ENCODE results near the gene SENP2. TPM values are rescaled to one million over a fixed set of nuclear protein-coding genes. Genes with fewer than 3 reads are reported as not detected.
"Not testable (repeated sequence)": the region's sequence is repeated elsewhere in the genome, so short reads cannot be mapped to it uniquely, and the experiment has no call there.

SENP2 gene
- total RNA-seq, 8 experiments from 2014 or later = 22.5 to 45.7 (median 29.8) TPM

DNA sequence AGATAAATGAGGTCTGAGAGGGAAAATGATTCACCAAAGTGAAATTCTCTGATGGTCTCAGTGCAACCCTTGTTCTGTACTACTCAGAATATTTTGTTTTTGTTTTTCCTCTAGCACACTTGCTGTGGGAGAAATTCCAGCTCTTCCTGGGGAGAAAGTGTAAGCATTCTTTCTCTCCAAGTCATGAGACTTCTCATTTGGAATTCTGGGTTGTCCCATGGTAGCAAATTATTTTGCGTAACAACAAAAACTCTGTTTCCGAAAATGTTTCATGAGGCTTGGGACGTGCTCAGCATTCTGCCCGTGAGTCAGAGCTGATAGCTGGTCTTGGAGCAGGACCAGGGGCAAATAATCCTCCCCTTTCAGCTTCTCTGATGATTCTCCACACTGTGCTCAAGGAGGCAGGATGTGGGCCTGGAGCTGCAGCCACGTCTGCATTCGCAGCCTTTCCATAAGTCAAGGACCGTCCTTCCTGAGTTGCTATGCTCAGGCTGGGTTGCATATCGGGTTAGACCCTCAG, 70.3 kb downstream of the SENP2 start:
- 19 to 100% (median 91%) methylated on average over 1 to 8 of the region's 8 CpGs; no CpG with 5 or more reads in 1 of the 10 experiments for WGBS, 10 experiments
- in situ Hi-C loops (cut with MboI; ENCODE audit: low pct_unique_long_range_greater_than_20kb in 2 of 9, low sequenced_read_pairs in 9 of 9, unreplicated experiment in 9 of 9) = loop anchor here in 3 of 9 experiments (25.0 kb wide), 1 partner anchor 256 kb away; no protein-coding TSS in a partner anchor
- no peak overlapping the region for H3K27ac ChIP-seq
- no peaks in the 10 kb centered on the region for H3K4me1 ChIP-seq (replicated peaks in 1 of 2)
- H3K4me3 ChIP-seq = no peak overlapping the region
- peak in 2 of 8 experiments; percentile 50 to 52 for ATAC-seq (replicated peaks in 6 of 8)

DNA sequence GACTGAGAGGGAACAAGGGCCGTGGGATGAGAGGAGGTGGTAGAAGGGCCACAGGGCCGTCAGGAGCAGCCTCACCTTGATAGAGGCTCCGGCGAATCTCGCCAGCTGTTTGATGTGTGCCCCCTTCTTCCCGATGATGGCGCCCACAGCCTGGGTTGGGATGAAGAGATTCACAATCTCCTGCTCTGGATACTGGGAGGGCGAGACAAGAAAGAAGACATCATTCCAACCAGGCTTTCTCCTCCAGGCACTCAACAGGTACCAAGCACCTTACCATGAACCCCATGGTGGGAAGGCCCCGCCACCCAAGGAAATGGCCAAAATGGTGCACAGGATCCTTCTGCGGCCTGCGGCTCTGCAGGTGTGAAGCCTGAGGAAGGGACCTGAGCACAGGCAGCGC, 71.1 kb downstream of the SENP2 start:
- no peaks in the 10 kb centered on the region for H3K4me1 ChIP-seq (replicated peaks in 1 of 2)
- in situ Hi-C loops (cut with MboI; ENCODE audit: low pct_unique_long_range_greater_than_20kb in 2 of 9, low sequenced_read_pairs in 9 of 9, unreplicated experiment in 9 of 9) = loop anchor here in 3 of 9 experiments (25.0 kb wide), 1 partner anchor 255 kb away; no protein-coding TSS in a partner anchor
- no peak overlapping the region for H3K4me3 ChIP-seq
- no peak overlapping the region for H3K27ac ChIP-seq
- WGBS, 10 experiments = 71 to 100% (median 100%) methylated on average over 1 to 5 of the region's 12 CpGs
- ATAC-seq (replicated peaks in 6 of 8) = no peak

DNA sequence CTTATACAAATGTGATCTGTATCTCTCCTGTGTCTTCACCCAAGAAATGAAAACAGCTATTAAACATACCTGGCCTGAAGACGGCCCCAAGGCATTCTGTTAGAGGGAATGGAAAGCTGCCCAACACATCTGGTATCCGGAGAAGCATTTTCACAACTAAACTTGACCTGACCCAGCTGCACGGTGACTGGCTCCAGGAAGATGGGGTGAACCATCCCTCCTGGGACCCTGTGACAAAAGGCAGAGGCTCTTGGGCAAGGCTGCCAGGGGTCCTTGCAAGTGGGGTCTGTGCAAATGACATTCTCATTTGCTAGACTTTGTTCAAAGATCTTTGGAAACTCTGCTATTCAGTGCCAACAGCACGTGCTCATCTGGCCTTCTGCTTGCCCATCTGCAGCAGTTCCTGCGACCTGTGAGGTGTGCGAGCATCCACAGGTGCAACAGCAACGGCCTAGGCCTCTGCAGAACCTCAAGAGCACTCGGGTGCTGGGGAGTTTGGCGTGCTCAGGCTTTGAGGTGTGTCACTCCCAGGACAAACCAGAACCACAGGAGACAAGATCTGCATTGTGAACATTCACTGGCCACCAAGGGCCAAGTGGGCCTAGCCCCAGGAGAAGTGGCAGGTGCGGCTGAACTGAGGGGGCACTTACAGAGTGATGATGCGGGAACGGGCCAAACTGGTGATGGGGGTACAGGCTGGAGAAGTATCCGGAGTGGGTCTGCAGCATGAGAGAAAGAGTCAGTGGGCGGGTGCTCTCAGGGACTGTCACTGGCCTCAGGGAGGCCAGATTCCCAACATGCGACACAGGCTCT, 71.8 kb downstream of the SENP2 start:
- Histone ChIP-seq H3K4me1 (replicated peaks in 1 of 2) (no peaks in the 10 kb centered on the region), H3K4me3 (no peak overlapping the region), H3K27ac (no peak overlapping the region)
- in situ Hi-C loops (cut with MboI; ENCODE audit: low pct_unique_long_range_greater_than_20kb in 2 of 9, low sequenced_read_pairs in 9 of 9, unreplicated experiment in 9 of 9) = loop anchor here in 3 of 9 experiments (25.0 kb wide), 1 partner anchor 254 kb away; no protein-coding TSS in a partner anchor
- 60 to 100% (median 100%) methylated on average over 1 to 8 of the region's 15 CpGs; no CpG with 5 or more reads in 3 of the 10 experiments for WGBS, 10 experiments
- ATAC-seq (replicated peaks in 6 of 8) = no peak

DNA sequence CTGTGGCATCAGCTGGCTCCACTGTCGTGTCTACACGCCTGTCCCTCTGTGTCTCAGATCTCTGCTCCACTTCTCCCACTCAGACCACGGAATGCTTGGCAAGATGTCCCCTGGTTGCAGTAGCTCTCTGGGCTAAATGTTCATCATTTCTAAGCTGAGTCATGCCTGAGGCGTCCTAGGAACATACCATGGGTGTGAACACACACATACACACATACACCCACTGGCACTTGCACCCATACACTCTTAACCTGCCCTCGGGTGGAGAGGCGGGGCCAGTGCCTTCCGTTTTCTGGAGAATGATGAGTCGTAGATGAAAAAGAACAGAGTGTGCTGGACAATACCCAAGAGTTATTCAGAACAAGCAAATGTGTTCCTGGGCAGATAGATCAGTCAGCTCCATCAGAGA, 72.4 kb downstream of the SENP2 start:
- Histone ChIP-seq H3K4me3 (no peak overlapping the region), H3K4me1 (replicated peaks in 1 of 2) (no peaks in the 10 kb centered on the region), H3K27ac (no peak overlapping the region)
- in situ Hi-C loops (cut with MboI; ENCODE audit: low pct_unique_long_range_greater_than_20kb in 2 of 9, low sequenced_read_pairs in 9 of 9, unreplicated experiment in 9 of 9) = loop anchor here in 3 of 9 experiments (25.0 kb wide), 1 partner anchor 254 kb away; no protein-coding TSS in a partner anchor
- 0 to 100% (median 62%) methylated on average over 1 to 5 of the region's 8 CpGs; no CpG with 5 or more reads in 2 of the 10 experiments for WGBS, 10 experiments
- ATAC-seq (replicated peaks in 6 of 8) = peak; percentile 62 to 76 (median 71)

DNA sequence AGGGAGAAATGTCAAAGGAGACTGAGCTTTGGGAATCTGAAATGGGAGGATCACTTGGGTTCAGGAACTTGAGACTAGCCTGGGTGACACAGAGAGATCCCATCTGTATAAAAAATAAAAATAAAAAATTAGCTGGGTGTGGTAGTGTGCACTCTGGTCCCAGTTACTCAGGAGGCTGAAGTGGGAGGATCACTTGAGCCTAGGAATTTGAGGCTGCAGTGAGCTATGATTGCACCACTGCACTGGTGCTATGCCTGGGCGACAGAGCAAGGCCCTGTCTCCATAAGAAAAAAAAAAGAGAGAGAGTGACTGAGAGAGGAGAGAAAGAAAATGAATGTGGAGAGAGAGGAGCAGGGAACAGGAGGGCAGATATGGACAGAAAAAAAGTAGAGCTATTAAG, 72.8 kb downstream of the SENP2 start:
- in situ Hi-C loops (cut with MboI; ENCODE audit: low pct_unique_long_range_greater_than_20kb in 2 of 9, low sequenced_read_pairs in 9 of 9, unreplicated experiment in 9 of 9) = loop anchor here in 3 of 9 experiments (25.0 kb wide), 1 partner anchor 253 kb away; no protein-coding TSS in a partner anchor
- WGBS, 10 experiments = 20 to 100% (median 67%) methylated on average over 1 of the region's 1 CpG; no CpG with 5 or more reads in 3 of the 10 experiments

DNA sequence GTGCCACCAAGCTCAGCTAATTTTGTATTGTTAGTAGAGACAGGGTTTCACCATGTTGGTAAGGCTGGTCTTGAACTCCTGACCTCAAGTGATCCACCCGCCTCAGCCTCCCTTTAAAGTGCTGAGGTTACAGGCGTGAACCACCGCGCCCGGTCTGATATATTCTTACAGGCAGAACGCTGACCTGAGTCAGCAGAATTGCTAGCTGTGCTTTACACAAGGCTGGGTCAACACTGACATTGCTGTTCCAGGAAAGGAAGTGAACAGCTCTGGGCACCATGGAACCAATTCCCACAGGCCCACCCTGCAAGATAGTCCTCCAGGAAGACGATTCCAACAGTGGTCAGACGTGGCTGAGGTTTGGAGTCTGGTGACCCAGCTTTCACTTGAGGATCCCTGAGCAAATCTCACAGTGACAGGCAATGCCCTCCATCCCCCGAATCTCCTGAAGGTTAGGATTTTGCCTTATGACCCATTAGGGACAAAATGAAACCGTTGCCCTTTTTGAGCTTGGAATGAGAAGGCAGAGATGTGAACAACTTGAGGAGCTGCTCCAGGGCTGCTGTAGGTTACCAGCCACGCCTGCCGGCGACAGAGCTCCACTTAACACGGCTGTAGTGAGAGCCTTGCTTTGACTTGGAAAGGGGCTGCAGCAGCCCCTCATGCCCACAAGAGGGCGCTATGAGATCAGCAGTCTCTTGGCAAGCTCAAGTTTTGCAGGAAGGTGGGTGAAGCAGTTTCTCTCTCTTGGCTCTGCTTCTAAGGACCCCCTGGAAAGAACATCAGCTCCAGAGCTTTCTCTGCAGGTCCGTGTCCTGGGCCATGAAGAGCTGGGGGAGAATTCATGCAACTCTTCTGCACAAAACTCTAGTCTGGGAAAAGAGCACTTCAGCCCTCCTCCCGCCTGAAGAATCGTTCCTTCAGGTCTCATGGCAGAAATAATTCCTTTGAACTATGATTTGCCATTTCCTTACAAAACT, 74.1 kb downstream of the SENP2 start:
- Histone ChIP-seq H3K4me3 (no peak overlapping the region), H3K4me1 (replicated peaks in 1 of 2) (no peaks in the 10 kb centered on the region), H3K27ac (no peak overlapping the region)
- 50 to 100% (median 60%) methylated on average over 1 to 14 of the region's 18 CpGs; no CpG with 5 or more reads in 1 of the 10 experiments for WGBS, 10 experiments
- peak; percentile 12 to 89 (median 76) for ATAC-seq (replicated peaks in 6 of 8)
- in situ Hi-C loops (cut with MboI; ENCODE audit: low pct_unique_long_range_greater_than_20kb in 2 of 9, low sequenced_read_pairs in 9 of 9, unreplicated experiment in 9 of 9) = loop anchor here in 3 of 9 experiments (25.0 kb wide), 1 partner anchor 252 kb away; no protein-coding TSS in a partner anchor

More for the DNA sequence above, 72.8 kb downstream of the SENP2 start:
- Histone ChIP-seq H3K27ac (no peak overlapping the region), H3K4me1 (replicated peaks in 1 of 2) (no peaks in the 10 kb centered on the region), H3K4me3 (no peak overlapping the region)
- peak in 2 of 8 experiments; percentile 13 to 19 for ATAC-seq (replicated peaks in 6 of 8)

DNA sequence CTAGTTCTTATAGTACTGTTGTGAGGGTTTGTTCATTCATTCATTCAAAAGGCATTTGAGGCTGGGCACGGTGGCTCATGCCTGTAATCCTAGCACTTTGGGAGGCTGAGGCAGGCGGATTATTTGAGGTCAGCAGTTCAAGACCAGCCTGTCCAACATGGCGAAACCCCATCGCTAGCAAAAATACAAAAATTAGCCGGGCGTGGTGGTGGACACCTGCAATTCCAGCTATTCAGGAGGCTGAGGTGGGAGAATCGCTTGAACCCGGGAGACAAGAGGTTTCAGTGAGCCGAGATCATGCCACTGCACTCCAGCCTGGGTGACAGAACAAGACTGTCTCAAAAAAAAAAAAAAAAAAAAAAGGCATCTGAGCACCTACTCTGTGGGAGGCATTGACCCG, 75.2 kb downstream of the SENP2 start:
- 92 to 100% (median 100%) methylated on average over 1 to 6 of the region's 10 CpGs; no CpG with 5 or more reads in 2 of the 10 experiments for WGBS, 10 experiments
- not testable (repeated sequence) for H3K4me1 ChIP-seq (replicated peaks in 1 of 2); H3K27ac ChIP-seq; ATAC-seq (replicated peaks in 6 of 8); H3K4me3 ChIP-seq
- in situ Hi-C loops (cut with MboI; ENCODE audit: low pct_unique_long_range_greater_than_20kb in 2 of 9, low sequenced_read_pairs in 9 of 9, unreplicated experiment in 9 of 9) = loop anchor here in 3 of 9 experiments (25.0 kb wide), 1 partner anchor 251 kb away; no protein-coding TSS in a partner anchor

DNA sequence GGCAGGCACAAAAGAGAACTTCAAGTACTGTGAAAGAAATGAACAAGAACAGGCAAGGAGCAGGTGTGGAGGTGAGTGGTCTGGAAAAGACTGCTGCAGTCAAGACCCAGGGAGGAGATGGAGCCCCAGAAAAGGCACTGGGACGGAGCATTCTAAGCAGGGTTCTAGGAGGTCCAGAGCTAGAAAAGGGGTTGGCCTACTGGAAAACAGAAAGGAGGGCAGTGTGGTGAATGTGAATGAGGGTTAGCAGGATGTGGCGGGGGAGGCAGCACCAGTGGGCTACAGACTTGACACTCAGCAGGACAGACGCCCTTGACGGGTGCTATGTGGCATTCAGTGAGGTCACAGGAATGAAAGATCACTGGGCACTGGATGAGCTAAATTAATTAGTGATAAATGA, 75.7 kb downstream of the SENP2 start:
- no peaks in the 10 kb centered on the region for H3K4me1 ChIP-seq (replicated peaks in 1 of 2)
- no peak overlapping the region for H3K4me3 ChIP-seq
- no peak for ATAC-seq (replicated peaks in 6 of 8)
- in situ Hi-C loops (cut with MboI; ENCODE audit: low pct_unique_long_range_greater_than_20kb in 2 of 9, low sequenced_read_pairs in 9 of 9, unreplicated experiment in 9 of 9) = loop anchor here in 3 of 9 experiments (25.0 kb wide), 1 partner anchor 251 kb away; no protein-coding TSS in a partner anchor
- H3K27ac ChIP-seq = no peak overlapping the region
- WGBS, 10 experiments = 80 to 100% (median 100%) methylated on average over 1 to 4 of the region's 4 CpGs; no CpG with 5 or more reads in 5 of the 10 experiments

DNA sequence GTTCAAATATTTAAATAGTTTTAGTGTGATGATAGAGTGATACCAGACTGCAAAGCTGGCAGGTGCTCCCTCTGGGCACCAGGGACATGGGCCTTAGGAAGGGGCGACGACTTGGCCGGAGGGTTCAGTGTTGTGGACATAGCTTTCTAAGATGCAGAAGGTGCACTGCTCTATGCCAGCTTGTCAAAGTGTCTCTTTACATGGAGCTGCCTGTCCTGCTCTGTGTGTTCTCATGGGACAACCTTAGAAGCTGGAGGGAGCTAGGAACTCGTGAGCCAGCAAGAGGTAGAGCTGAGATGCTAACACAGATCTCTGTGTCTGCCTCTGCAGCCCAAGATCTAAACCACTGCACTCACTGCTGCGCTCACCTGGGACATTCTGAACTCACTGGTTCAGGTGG, 77.8 kb downstream of the SENP2 start:
- ATAC-seq (replicated peaks in 6 of 8) = no peak
- Histone ChIP-seq H3K4me3 (no peak overlapping the region), H3K4me1 (replicated peaks in 1 of 2) (no peaks in the 10 kb centered on the region), H3K27ac (no peak overlapping the region)
- WGBS, 10 experiments = 85 to 100% (median 100%) methylated on average over 1 to 5 of the region's 5 CpGs; no CpG with 5 or more reads in 5 of the 10 experiments
- in situ Hi-C loops (cut with MboI; ENCODE audit: low pct_unique_long_range_greater_than_20kb in 2 of 9, low sequenced_read_pairs in 9 of 9, unreplicated experiment in 9 of 9) = loop anchor here in 3 of 9 experiments (25.0 kb wide), 1 partner anchor 248 kb away; no protein-coding TSS in a partner anchor

DNA sequence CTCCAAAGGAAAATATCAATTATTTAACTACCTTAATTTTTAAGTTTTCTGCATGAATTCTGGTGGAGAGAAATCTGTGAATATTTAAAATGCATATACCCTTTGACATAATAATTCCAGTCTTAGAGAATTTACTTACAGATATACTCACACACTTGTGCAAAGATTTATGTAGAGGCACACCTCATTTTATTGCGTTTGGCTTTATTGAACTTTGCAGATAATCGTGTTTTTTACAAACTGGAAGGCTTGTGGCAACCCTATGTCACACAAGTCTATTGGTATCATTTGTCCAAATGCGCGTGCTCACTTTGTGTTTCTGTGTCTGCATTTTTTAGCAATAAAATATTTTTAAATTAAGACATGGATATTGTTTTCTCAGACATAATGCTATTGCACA, 81.5 kb downstream of the SENP2 start:
- 81 to 100% (median 100%) methylated on average over 1 to 4 of the region's 4 CpGs for WGBS, 10 experiments
- in situ Hi-C loops (cut with MboI; ENCODE audit: low pct_unique_long_range_greater_than_20kb in 2 of 9, low sequenced_read_pairs in 9 of 9, unreplicated experiment in 9 of 9) = loop anchor here in 3 of 9 experiments (25.0 kb wide), 1 partner anchor 245 kb away; no protein-coding TSS in a partner anchor
- no peak overlapping the region for H3K4me3 ChIP-seq
- H3K27ac ChIP-seq = no peak overlapping the region
- ATAC-seq (replicated peaks in 6 of 8) = no peak
- no peaks in the 10 kb centered on the region for H3K4me1 ChIP-seq (replicated peaks in 1 of 2)

DNA sequence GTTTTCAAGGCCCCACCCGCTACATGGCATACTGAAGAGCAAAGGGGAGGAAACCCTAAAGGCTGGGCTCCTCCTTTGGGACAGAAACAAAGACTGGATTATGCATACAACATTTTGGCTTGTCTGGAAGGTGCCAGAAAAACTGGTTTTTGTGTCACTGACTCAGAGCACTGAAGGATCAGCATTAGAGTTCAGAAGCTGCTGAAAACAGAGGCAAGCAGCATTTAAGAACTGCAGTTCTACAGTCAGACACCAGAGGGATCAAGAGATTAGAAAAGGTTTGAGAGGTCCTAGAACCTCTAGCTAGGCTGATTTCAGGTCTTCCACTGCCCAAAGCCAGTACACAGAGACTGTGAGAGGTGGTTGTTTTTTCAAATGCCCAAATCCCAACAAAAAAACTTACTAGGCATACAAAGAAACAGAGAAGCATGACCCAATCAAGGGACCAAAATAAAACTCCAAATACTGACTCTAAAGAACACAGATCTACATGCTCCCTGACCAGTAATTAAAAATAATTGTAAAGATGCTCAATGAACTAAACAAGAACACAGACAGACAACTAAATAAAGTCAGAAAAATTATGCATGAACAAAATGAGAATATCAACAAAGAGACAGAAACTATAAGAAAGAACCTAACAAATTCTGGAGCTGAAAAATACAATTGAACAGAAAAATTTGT, 91.2 kb downstream of the SENP2 start:
- Histone ChIP-seq H3K27ac (no peak overlapping the region), H3K4me3 (no peak overlapping the region), H3K4me1 (replicated peaks in 1 of 2) (no peaks in the 10 kb centered on the region)
- in situ Hi-C loops (cut with MboI; ENCODE audit: low pct_unique_long_range_greater_than_20kb in 2 of 9, low sequenced_read_pairs in 9 of 9, unreplicated experiment in 9 of 9) = no loop called here
- peak in 7 of 8 experiments; percentile 34 to 99 (median 83) for ATAC-seq (replicated peaks in 6 of 8)
- WGBS, 10 experiments = 100% methylated on average over 1 of the region's 1 CpG; no CpG with 5 or more reads in 5 of the 10 experiments
